Measurements from ENCODE around the gene FASTKD3.

FASTKD3 gene

DNA sequence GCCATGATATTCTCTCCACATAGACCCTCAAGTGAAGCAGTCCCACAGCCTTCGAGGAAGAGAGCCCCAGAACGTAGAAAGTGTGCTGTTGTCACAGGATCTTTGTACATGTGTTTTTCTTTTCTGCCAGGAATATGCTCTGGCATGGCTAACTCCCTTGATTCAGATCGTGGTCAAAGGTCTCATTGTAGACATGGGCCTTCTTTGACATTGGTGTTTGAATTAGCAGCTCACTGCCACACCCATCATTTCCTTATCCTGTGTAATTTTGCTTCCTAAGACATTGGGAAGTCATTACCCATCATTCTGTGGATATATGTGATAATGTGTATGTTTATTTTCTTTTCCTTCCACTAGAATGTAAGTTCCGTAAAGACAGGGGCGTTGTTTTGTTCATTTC lies 25.6 kb upstream of the FASTKD3 start:
- DNase-seq (ENCODE audit: low spot score): no peak
- in situ Hi-C loops (cut with MboI; ENCODE audit: low pct_unique_long_range_greater_than_20kb, low sequenced_read_pairs, unreplicated experiment): no loop called here
- TF ChIP-seq, protein P1, sequence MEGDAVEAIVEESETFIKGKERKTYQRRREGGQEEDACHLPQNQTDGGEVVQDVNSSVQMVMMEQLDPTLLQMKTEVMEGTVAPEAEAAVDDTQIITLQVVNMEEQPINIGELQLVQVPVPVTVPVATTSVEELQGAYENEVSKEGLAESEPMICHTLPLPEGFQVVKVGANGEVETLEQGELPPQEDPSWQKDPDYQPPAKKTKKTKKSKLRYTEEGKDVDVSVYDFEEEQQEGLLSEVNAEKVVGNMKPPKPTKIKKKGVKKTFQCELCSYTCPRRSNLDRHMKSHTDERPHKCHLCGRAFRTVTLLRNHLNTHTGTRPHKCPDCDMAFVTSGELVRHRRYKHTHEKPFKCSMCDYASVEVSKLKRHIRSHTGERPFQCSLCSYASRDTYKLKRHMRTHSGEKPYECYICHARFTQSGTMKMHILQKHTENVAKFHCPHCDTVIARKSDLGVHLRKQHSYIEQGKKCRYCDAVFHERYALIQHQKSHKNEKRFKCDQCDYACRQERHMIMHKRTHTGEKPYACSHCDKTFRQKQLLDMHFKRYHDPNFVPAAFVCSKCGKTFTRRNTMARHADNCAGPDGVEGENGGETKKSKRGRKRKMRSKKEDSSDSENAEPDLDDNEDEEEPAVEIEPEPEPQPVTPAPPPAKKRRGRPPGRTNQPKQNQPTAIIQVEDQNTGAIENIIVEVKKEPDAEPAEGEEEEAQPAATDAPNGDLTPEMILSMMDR (IDR thresholded peaks at IDR 0.05; ENCODE audit: extremely low read depth, insufficient read depth, missing control alignments): no peak

DNA sequence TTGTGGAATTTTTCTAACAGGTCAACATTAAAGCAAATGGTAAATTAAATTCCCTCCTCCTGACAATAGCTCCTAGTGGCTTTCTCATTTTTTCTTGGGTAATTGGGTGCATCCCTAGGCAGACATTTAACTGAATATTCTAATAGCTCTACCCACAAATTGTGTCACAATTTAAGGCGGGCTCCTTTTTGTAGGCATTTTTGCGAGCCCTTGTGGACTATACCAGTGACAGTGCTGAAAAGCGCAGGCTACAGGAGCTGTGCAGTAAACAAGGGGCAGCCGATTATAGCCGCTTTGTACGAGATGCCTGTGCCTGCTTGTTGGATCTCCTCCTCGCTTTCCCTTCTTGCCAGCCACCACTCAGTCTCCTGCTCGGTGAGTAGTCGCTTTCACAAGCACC lies 20.1 kb upstream of the FASTKD3 start:
- TF ChIP-seq, protein P1 (IDR thresholded peaks at IDR 0.05; ENCODE audit: extremely low read depth, insufficient read depth, missing control alignments): no peak
- DNase-seq (ENCODE audit: low spot score): no peak
- in situ Hi-C loops (cut with MboI; ENCODE audit: low pct_unique_long_range_greater_than_20kb, low sequenced_read_pairs, unreplicated experiment): no loop called here

DNA sequence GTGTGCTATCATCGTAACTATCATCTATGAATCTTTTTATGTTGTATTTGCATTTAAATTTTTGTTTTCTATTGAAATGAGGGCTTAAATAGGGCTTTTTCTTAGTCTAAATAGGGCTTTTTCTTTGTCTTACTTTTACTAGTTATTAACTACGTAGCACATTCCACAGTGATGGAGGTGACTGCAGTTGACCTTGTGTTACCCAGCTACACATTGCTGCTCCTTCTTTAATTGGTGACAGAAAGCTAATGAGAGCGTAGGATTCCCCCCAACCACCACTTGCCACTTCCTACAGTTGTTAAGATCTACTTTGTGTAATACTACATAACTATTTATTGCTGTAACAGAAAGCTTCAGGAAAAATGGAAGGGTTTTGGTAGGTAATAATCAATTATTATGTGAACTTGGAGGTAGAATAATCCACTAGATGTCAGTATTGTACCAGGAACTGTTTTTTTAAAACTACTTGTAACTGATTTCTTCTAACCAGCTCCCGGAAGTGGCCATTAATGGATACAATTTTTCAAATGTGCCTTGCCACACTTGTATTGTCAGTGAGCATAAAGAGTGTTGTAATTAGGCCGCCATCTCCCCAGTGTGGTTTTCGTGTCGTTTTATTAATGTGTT lies 18.1 kb upstream of the FASTKD3 start:
- in situ Hi-C loops (cut with MboI; ENCODE audit: low pct_unique_long_range_greater_than_20kb, low sequenced_read_pairs, unreplicated experiment): no loop called here
- TF ChIP-seq, protein P1 (IDR thresholded peaks at IDR 0.05; ENCODE audit: extremely low read depth, insufficient read depth, missing control alignments): peak; percentile 30
- peak; percentile 23 for DNase-seq (ENCODE audit: low spot score)

DNA sequence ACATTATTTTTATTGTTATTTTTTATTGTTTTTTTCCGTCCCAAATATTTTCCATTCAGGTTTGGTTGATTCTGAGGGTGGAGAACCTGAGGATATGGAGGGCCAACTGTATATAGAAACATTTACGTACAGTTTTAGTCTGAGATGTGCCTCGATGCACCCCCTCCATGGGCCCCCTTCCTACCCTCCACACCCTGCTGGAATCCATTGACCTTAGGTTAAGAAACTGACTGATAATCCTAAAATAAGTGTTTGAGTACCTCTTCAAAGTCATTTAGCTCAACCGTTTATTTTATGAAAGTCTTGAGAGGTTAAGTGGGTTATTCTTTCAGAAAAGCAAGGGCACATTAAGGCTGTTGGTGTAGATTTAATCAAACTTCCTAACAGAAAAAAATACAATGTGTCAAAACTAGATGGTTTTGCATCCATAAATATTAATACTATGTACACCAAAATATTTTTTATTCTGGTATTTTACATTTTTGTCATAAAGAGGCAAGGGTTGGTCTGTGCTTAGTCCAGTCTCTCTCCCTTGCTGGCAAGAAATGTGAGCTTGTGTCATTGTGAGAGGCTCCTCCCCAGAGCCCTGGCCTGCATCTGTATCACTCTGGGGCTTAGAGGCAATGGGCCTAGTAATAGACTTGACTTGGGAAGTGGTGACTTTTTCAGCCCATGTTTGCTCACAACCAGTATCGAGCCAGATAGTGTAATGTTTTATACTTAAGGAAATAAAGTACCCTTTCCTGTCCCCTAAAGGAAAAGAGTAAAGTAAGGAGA lies 15.8 kb upstream of the FASTKD3 start:
- TF ChIP-seq, protein P1 (IDR thresholded peaks at IDR 0.05; ENCODE audit: extremely low read depth, insufficient read depth, missing control alignments): no peak
- no peak for DNase-seq (ENCODE audit: low spot score)
- in situ Hi-C loops (cut with MboI; ENCODE audit: low pct_unique_long_range_greater_than_20kb, low sequenced_read_pairs, unreplicated experiment): no loop called here

GRCh38 chr5:7882926-7883325 lies 14.1 kb upstream of the FASTKD3 start:
- in situ Hi-C loops (cut with MboI; ENCODE audit: low pct_unique_long_range_greater_than_20kb, low sequenced_read_pairs, unreplicated experiment): no loop called here
- DNase-seq (ENCODE audit: low spot score): no peak

GRCh38 chr5:7881816-7882215 lies 13.0 kb upstream of the FASTKD3 start:
- TF ChIP-seq, protein P1 (IDR thresholded peaks at IDR 0.05; ENCODE audit: extremely low read depth, insufficient read depth, missing control alignments): no peak
- DNase-seq (ENCODE audit: low spot score): no peak
- in situ Hi-C loops (cut with MboI; ENCODE audit: low pct_unique_long_range_greater_than_20kb, low sequenced_read_pairs, unreplicated experiment): no loop called here

More at GRCh38 chr5:7882926-7883325, 14.1 kb upstream of the FASTKD3 start:
- TF ChIP-seq, protein P1 (IDR thresholded peaks at IDR 0.05; ENCODE audit: extremely low read depth, insufficient read depth, missing control alignments): no peak
